Endothelial cell of umbilical vein (primary cell): ENCODE results near the gene ERGIC1. TPM values are rescaled to one million over a fixed set of nuclear protein-coding genes. Genes with fewer than 3 reads are reported as not detected.

Experiments used
- BruUV-seq: library from RNA; stranded (reverse); fragments of 400-500 nt; replicated peaks from 2 replicates; lab custom pipeline; 2021; lab: Mats Ljungman, UMichigan
- CTCF ChIA-PET: fragments of 300-600, 350-600 bp; sonication (Branson Sonifier 250); formaldehyde crosslinking; loops from one replicate; lab custom pipeline; 2021; ENCODE audit warnings: antibody characterized with exemption, inconsistent platforms; lab: Charles Lee
- POLR2A ChIA-PET: fragments of 300-600, 350-600 bp; sonication (Branson Sonifier 250); formaldehyde crosslinking; loops from one replicate; lab custom pipeline; 2021; ENCODE audit warnings: antibody characterized with exemption, inconsistent platforms; lab: Charles Lee
- DNase-seq: peaks from one replicate; pipeline ENCODE4 v3.0.0-alpha.2; 2011; ENCODE audit warnings: low read depth, low spot score
- FAIRE-seq: peaks from 2 replicates; lab custom pipeline; 2011; peaks lifted over from hg19 to GRCh38; lab: Jason Lieb, UNC
- H2AFZ ChIP-seq: 2 replicates; pipeline ENCODE4 v1.6.0; 2012; ENCODE audit warnings: low read depth, low read length, control low read depth, inconsistent platforms
- H3K27ac ChIP-seq: 2 replicates; pipeline ENCODE4 v1.5.1; 2011; ENCODE audit warnings: low read depth, mild to moderate bottlenecking, control low read depth, low read length, moderate library complexity; ENCODE audit not compliant: insufficient read depth
- H3K27me3 ChIP-seq, 2 experiments: 2 replicates each; pipeline versions ENCODE4 v1.6.0 to v1.6.1; 2011; ENCODE audit warnings: low read length in 2 of 2, mixed read lengths in 1 of 2; ENCODE audit not compliant: control insufficient read depth in 2 of 2, insufficient read depth in 2 of 2
- H3K36me3 ChIP-seq, 2 experiments: 2 replicates in 1 of 2; 3 replicates in 1 of 2; pipeline ENCODE4 v1.5.1; 2011; ENCODE audit warnings: low read length in 2 of 2, mild to moderate bottlenecking in 1 of 2, moderate library complexity in 1 of 2; ENCODE audit not compliant: control insufficient read depth in 2 of 2, insufficient read depth in 2 of 2; ENCODE audit errors: extremely low read depth in 1 of 2
- H3K4me1 ChIP-seq: 3 replicates; pipeline ENCODE4 v1.5.1; 2011; ENCODE audit warnings: mild to moderate bottlenecking, low read length; ENCODE audit not compliant: control insufficient read depth, insufficient read depth; ENCODE audit errors: extremely low read depth
- H3K4me2 ChIP-seq: 2 replicates; pipeline ENCODE4 v1.6.1; 2011; ENCODE audit warnings: low read length, control low read depth, mixed read lengths; ENCODE audit not compliant: insufficient read depth
- H3K4me3 ChIP-seq, 3 experiments: fragments of 200-600 bp in 1 of 3; sonication (generic), shearing (Covaris generic) in 1 of 3; replicated peaks in 1 of 3; 2 replicates each; pipeline ENCODE4 v1.5.1; 2011 to 2016; ENCODE audit warnings: control low read depth in 3 of 3, low read length in 3 of 3, mild to moderate bottlenecking in 2 of 3, inconsistent platforms in 1 of 3, low read depth in 1 of 3, moderate library complexity in 1 of 3; ENCODE audit not compliant: insufficient read depth in 1 of 3
- H3K79me2 ChIP-seq: 2 replicates; pipeline ENCODE4 v1.6.0; 2012; ENCODE audit warnings: low read length, inconsistent platforms; ENCODE audit not compliant: control insufficient read depth, insufficient read depth
- H3K9ac ChIP-seq: replicated peaks from 2 replicates; pipeline ENCODE3; 2011; ENCODE audit warnings: low read length, control low read depth; ENCODE audit not compliant: insufficient read depth; ENCODE audit errors: extremely low read depth
- H3K9me1 ChIP-seq: replicated peaks from 3 replicates; pipeline ENCODE4 v1.6.0; 2011; ENCODE audit warnings: mild to moderate bottlenecking, low read length; ENCODE audit not compliant: control insufficient read depth, insufficient read depth; ENCODE audit errors: extremely low read depth
- H3K9me3 ChIP-seq: replicated peaks from 2 replicates; pipeline ENCODE4 v1.5.1; 2012; ENCODE audit warnings: low read length, inconsistent platforms; ENCODE audit not compliant: control insufficient read depth, insufficient read depth
- H4K20me1 ChIP-seq: replicated peaks from 2 replicates; pipeline ENCODE3; 2011; ENCODE audit warnings: mild to moderate bottlenecking, low read length; ENCODE audit not compliant: control insufficient read depth, insufficient read depth; ENCODE audit errors: extremely low read depth
- JUN ChIP-seq: IDR thresholded peaks from 2 replicates; pipeline ENCODE4 v1.6.1; 2011; ENCODE audit warnings: borderline replicate concordance, low read depth; ENCODE audit not compliant: insufficient read length, insufficient read depth
- MYC ChIP-seq: IDR thresholded peaks from one replicate; pipeline ENCODE4 v1.6.1; 2011; ENCODE audit warnings: mild to moderate bottlenecking, low read depth, low read length
- POLR2A ChIP-seq: IDR thresholded peaks from 2 replicates; pipeline ENCODE4 v1.6.1; 2012; ENCODE audit warnings: low read depth, mild to moderate bottlenecking, control low read depth, low read length
- POLR2AphosphoS5 ChIP-seq: IDR thresholded peaks from 2 replicates; pipeline ENCODE4 v1.6.1; 2012; ENCODE audit warnings: low read depth, mild to moderate bottlenecking, control low read depth, low read length, moderate library complexity; ENCODE audit not compliant: insufficient read depth
- dilution Hi-C: fragments of 300-500 bp; cut with MboI; formaldehyde crosslinking; loops from one replicate; pipeline ENCODE4 v1.15.0; 2019; ENCODE audit warnings: low sequenced_read_pairs; ENCODE audit not compliant: extremely low pct_ligation_motif_present
- intact Hi-C: fragments of 100-400 bp; cut with micrococcal nuclease; formaldehyde crosslinking; loops from one replicate; pipeline ENCODE4 v1.10.0; 2022
- polyA plus RNA-seq, 4 experiments: library from polyadenylated mRNA; depleted of rRNA in 3 of 4; stranded (reverse) in 3 of 4; unstranded in 1 of 4; fragments of >200 nt; gene quantifications; 2 replicates each; pipeline versions ENCODE4 v1.2.1 to v1.2.3, GENCODE V29; 2011 to 2012; ENCODE audit warnings: missing spikeins in 1 of 4
- small RNA-seq: library from RNA; depleted of rRNA; stranded (forward); fragments of <200 nt; gene quantifications from one replicate; pipeline ENCODE3, GENCODE V24; 2012; ENCODE audit warnings: low replicate concordance, low read depth; ENCODE audit not compliant: insufficient read depth, insufficient read length
- total RNA-seq: library from RNA; stranded (reverse); gene quantifications from 2 replicates; pipeline ENCODE4 v1.2.3, GENCODE V29; 2021
- TF ChIP-seq, protein P1 (sequence below), 2 donors: IDR thresholded peaks; 1 replicate in 1 of 2; 2 replicates in 1 of 2; pipeline ENCODE4 v1.5.1; 2011; ENCODE audit warnings: low read length in 2 of 2, mild to moderate bottlenecking in 2 of 2, moderate library complexity in 2 of 2, control low read depth in 1 of 2, inconsistent platforms in 1 of 2, low read depth in 1 of 2; ENCODE audit not compliant: insufficient read depth in 1 of 2; ENCODE audit errors: extremely low read depth in 1 of 2

ERGIC1 gene
- total and polyA plus RNA-seq, 2 donors (not counting 3 experiments of a cell fraction or from before 2014, with no cell fraction given) = 105 to 109 TPM

DNA sequence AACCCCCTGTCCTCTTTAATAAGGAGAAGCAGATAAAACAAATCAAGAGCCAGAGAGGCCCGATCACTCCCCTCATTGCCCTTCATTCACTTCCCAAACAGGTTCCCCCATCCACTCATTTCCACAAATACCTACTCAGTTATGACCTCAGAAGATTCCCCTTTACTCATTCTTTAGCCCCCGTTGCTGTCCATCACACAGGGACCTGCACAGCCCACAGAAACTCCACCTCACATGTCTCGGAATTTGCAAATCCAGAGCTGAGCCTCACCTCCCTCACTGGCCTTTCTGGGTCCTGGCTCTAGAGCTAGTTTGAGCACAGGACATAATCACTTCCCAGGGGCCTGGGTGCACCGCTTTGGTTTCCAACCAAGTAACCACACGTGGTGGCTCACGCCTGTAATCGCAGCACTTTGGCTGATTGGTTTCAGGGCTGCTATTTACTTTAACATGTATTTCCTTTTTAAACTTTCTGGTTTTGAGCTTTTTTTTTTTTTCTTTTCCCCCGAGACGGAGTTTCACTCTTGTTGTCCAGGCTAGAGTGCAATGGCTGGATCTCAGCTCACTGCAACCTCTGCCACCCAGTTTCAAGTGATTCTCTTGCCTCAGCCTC lies 167.3 kb downstream of the ERGIC1 start:
- H3K9me3 ChIP-seq = no peaks in the 10 kb centered on the region

More for the DNA sequence above, 167.3 kb downstream of the ERGIC1 start:
- peaks cover 14% of the 10 kb centered on the region for H3K4me1 ChIP-seq
- BruUV-seq = no TSS peak
- intact Hi-C loops = no loop called here
- no peak for DNase-seq
- no peaks in the 10 kb centered on the region for H3K27me3 ChIP-seq
- TF ChIP-seq, protein P1, sequence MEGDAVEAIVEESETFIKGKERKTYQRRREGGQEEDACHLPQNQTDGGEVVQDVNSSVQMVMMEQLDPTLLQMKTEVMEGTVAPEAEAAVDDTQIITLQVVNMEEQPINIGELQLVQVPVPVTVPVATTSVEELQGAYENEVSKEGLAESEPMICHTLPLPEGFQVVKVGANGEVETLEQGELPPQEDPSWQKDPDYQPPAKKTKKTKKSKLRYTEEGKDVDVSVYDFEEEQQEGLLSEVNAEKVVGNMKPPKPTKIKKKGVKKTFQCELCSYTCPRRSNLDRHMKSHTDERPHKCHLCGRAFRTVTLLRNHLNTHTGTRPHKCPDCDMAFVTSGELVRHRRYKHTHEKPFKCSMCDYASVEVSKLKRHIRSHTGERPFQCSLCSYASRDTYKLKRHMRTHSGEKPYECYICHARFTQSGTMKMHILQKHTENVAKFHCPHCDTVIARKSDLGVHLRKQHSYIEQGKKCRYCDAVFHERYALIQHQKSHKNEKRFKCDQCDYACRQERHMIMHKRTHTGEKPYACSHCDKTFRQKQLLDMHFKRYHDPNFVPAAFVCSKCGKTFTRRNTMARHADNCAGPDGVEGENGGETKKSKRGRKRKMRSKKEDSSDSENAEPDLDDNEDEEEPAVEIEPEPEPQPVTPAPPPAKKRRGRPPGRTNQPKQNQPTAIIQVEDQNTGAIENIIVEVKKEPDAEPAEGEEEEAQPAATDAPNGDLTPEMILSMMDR (IDR thresholded peaks at IDR 0.05; ENCODE audit: extremely low read depth in 1 of 2, insufficient read depth in 1 of 2, low read depth in 1 of 2, low read length in 2 of 2) = no peak
- TF ChIP-seq MYC (no peak), POLR2AphosphoS5 (no peak), JUN (no peak), POLR2A (no peak)
- no peak for FAIRE-seq
- peaks cover 0 to 2% of the 10 kb centered on the region in 2 experiments for H3K36me3 ChIP-seq
- H3K27ac ChIP-seq = no peak overlapping the region
- no peak overlapping the region for H3K4me2 ChIP-seq
- H3K9ac ChIP-seq = no peak overlapping the region
- no peak overlapping the region for H3K4me3 ChIP-seq
- dilution Hi-C loops = no loop called here
- no peaks in the 10 kb centered on the region for H3K9me1 ChIP-seq
- ChIA-PET POLR2A (no interaction called here), CTCF (interaction anchor here (1.2 to 2.6 kb wide), 4 partner anchors 9 to 17 kb away, joined by 3 to 12 read pairs (median 8); partner anchors contain the start of gene ATP6V0E1)
- peaks cover 61% of the 10 kb centered on the region for H3K79me2 ChIP-seq
- H4K20me1 ChIP-seq = peaks cover 2% of the 10 kb centered on the region
- H2AFZ ChIP-seq = no peak overlapping the region

Small RNA genes within 50 kb of the gene (small RNA-seq; reads per million reads assigned to genes)
- gene AC022217.4 = not detected

Other genes with a start within 250 kb of the ERGIC1 start
- 0.90 and 1.6 TPM in 2 replicates for gene NEURL1B, start 193.0 kb upstream of the ERGIC1 start, total RNA-seq
- gene NEURL1B, start 193.0 kb upstream of the ERGIC1 start, polyA plus RNA-seq = 0.40 and 0.44 TPM in 2 replicates
- gene DUSP1, start 63.1 kb upstream of the ERGIC1 start, total RNA-seq = 36.1 and 46.5 TPM in 2 replicates
- gene DUSP1, start 63.1 kb upstream of the ERGIC1 start, polyA plus RNA-seq = 157 and 196 TPM in 2 replicates
- 57.4 and 62.9 TPM in 2 replicates for gene RPL26L1, start 125.2 kb downstream of the ERGIC1 start, total RNA-seq
- 63.5 and 78.3 TPM in 2 replicates for gene RPL26L1, start 125.2 kb downstream of the ERGIC1 start, polyA plus RNA-seq
- gene ATP6V0E1, start 149.5 kb downstream of the ERGIC1 start, total RNA-seq = 217 and 222 TPM in 2 replicates
- gene ATP6V0E1, start 149.5 kb downstream of the ERGIC1 start, polyA plus RNA-seq = 276 and 278 TPM in 2 replicates
- 8.8 and 9.4 TPM in 2 replicates for gene CREBRF, start 222.1 kb downstream of the ERGIC1 start, total RNA-seq
- 1.7 and 2.7 TPM in 2 replicates for gene CREBRF, start 222.1 kb downstream of the ERGIC1 start, polyA plus RNA-seq